ENCODE measurements around the gene SGSM1.

DNA sequence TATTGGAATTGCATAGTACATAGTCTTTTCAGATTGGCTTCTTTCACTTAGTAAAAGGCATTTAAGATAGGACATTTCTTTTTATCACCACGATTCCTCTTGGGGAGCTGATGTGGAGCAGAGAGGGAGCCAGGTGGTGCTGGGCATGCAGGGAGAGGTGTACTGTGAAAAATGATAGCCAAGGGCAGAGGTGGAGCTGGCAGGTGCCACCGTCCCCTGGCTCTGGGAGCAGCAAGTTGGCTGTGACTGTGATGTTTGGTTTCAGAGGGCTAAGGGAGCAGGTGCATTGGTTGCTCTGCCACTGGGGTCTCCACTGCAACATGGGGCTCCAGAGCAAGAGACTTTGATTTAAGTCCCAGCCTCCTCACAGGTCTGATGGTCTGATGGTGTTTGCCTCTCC, 16.5 kb downstream of the SGSM1 start:
- TF ChIP-seq, protein P1, sequence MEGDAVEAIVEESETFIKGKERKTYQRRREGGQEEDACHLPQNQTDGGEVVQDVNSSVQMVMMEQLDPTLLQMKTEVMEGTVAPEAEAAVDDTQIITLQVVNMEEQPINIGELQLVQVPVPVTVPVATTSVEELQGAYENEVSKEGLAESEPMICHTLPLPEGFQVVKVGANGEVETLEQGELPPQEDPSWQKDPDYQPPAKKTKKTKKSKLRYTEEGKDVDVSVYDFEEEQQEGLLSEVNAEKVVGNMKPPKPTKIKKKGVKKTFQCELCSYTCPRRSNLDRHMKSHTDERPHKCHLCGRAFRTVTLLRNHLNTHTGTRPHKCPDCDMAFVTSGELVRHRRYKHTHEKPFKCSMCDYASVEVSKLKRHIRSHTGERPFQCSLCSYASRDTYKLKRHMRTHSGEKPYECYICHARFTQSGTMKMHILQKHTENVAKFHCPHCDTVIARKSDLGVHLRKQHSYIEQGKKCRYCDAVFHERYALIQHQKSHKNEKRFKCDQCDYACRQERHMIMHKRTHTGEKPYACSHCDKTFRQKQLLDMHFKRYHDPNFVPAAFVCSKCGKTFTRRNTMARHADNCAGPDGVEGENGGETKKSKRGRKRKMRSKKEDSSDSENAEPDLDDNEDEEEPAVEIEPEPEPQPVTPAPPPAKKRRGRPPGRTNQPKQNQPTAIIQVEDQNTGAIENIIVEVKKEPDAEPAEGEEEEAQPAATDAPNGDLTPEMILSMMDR (IDR thresholded peaks at IDR 0.05): no peak
- no peak for TF ChIP-seq EZH2phosphoT487 (IDR thresholded peaks at IDR 0.05; ENCODE audit: borderline replicate concordance, low read depth)
- no peak for TF ChIP-seq SIN3A (IDR thresholded peaks at IDR 0.05; ENCODE audit: borderline replicate concordance, low read depth, low read length)
- TF ChIP-seq YY1 (IDR thresholded peaks at IDR 0.05; ENCODE audit: low read depth): no peak

Data from SK-N-SH (cell line).